Upper lobe of left lung (tissue), 4 donors: ENCODE data around the gene DSE.

Source experiments
- CTCF ChIP-seq, 6 experiments: fragments of 450-650 bp in 4 of 6; fragments of 200-600 bp in 2 of 6; sonication (generic) in 2 of 6; IDR thresholded peaks; one replicate each; pipeline ENCODE4 v1.5.1; 2016 to 2019; ENCODE audit warnings: antibody characterized with exemption in 6 of 6
- EP300 ChIP-seq, 4 donors: sonication (generic); formaldehyde crosslinking; IDR thresholded peaks; one replicate each; pipeline ENCODE4 v1.5.1; 2017; ENCODE audit warnings: antibody characterized with exemption in 4 of 4, control low read depth in 2 of 4
- POLR2A ChIP-seq, 4 donors: fragments of 450-650 bp; IDR thresholded peaks; one replicate each; pipeline ENCODE4 v1.5.1; 2016 to 2017; ENCODE audit warnings: antibody characterized with exemption in 4 of 4, mild to moderate bottlenecking in 2 of 4

GRCh38 chr6:116445102-116445501, 74.4 kb downstream of the DSE start:
- no peak for TF ChIP-seq EP300 (IDR thresholded peaks at IDR 0.05)
- TF ChIP-seq CTCF (IDR thresholded peaks at IDR 0.05), result no peak
- TF ChIP-seq POLR2A (IDR thresholded peaks at IDR 0.05), result no peak
